Activated T-cell treated with anti-CD3 and anti-CD28 coated beads, Interleukin-2, amount 50 U/mL, for 24 hours (primary cell): Measurements from ENCODE around the gene TLR3.

ENCODE experiments used
- DNase-seq: peaks from one replicate; pipeline ENCODE4 v3.0.0-alpha.2; 2020
- H3K27ac Mint-ChIP-seq: 2 replicates; pipeline ENCODE4 v1.8.0; 2020; ENCODE audit warnings: mild to moderate bottlenecking, mixed read lengths
- H3K27me3 Mint-ChIP-seq: 2 replicates; pipeline ENCODE4 v1.8.0; 2020; ENCODE audit warnings: mixed read lengths
- H3K36me3 Mint-ChIP-seq: 2 replicates; pipeline ENCODE4 v1.8.0; 2020; ENCODE audit warnings: low read depth, mixed read lengths
- H3K4me1 Mint-ChIP-seq: 2 replicates; pipeline ENCODE4 v1.8.0; 2020; ENCODE audit warnings: low read depth, mixed read lengths
- H3K4me3 Mint-ChIP-seq: 2 replicates; pipeline ENCODE4 v1.8.0; 2020; ENCODE audit warnings: mild to moderate bottlenecking, moderate library complexity, mixed read lengths
- H3K9me3 Mint-ChIP-seq: 2 replicates; pipeline ENCODE4 v1.8.0; 2020; ENCODE audit warnings: mixed read lengths

TLR3 gene

GRCh38 chr4:186105647-186106321 lies 36.8 kb downstream of the TLR3 start:
- H3K4me3 Mint-ChIP-seq, result peak overlapping the region; percentile 63
- H3K36me3 Mint-ChIP-seq, result no peaks in the 10 kb centered on the region
- peaks cover 8% of the 10 kb centered on the region for H3K4me1 Mint-ChIP-seq
- no peak overlapping the region for H3K27ac Mint-ChIP-seq
- peaks cover 78% of the 10 kb centered on the region for H3K27me3 Mint-ChIP-seq
- H3K9me3 Mint-ChIP-seq, result no peaks in the 10 kb centered on the region
- no peak for DNase-seq

- Mint-ChIP-seq H3K9me3 (no peaks in the 10 kb centered on the region), H3K4me3 (no peak overlapping the region), H3K27me3 (peaks cover 61% of the 10 kb centered on the region), H3K36me3 (no peaks in the 10 kb centered on the region), H3K27ac (no peak overlapping the region), H3K4me1 (peaks cover 8% of the 10 kb centered on the region)
- DNase-seq, result no peak
Observed at GRCh38 chr4:186107947-186108346, 39.0 kb downstream of the TLR3 start.

- Mint-ChIP-seq H3K36me3 (no peaks in the 10 kb centered on the region), H3K9me3 (no peaks in the 10 kb centered on the region), H3K4me3 (no peak overlapping the region), H3K4me1 (peaks cover 8% of the 10 kb centered on the region), H3K27ac (no peak overlapping the region), H3K27me3 (peaks cover 56% of the 10 kb centered on the region)
- no peak for DNase-seq
Observed at GRCh38 chr4:186108391-186108790, 39.4 kb downstream of the TLR3 start.

GRCh38 chr4:186109245-186109644 lies 40.3 kb downstream of the TLR3 start:
- no peaks in the 10 kb centered on the region for H3K9me3 Mint-ChIP-seq
- no peak overlapping the region for H3K4me3 Mint-ChIP-seq
- H3K36me3 Mint-ChIP-seq, result no peaks in the 10 kb centered on the region
- no peak for DNase-seq
- H3K27ac Mint-ChIP-seq, result no peak overlapping the region
- peaks cover 48% of the 10 kb centered on the region for H3K27me3 Mint-ChIP-seq
- peaks cover 8% of the 10 kb centered on the region for H3K4me1 Mint-ChIP-seq

GRCh38 chr4:186116697-186117096 lies 47.7 kb downstream of the TLR3 start:
- Mint-ChIP-seq H3K9me3 (no peaks in the 10 kb centered on the region), H3K4me3 (no peak overlapping the region), H3K27me3 (peaks cover 25% of the 10 kb centered on the region), H3K4me1 (no peaks in the 10 kb centered on the region), H3K36me3 (no peaks in the 10 kb centered on the region), H3K27ac (no peak overlapping the region)
- no peak for DNase-seq

GRCh38 chr4:186118582-186118981 lies 49.6 kb downstream of the TLR3 start:
- Mint-ChIP-seq H3K27me3 (peaks cover 25% of the 10 kb centered on the region), H3K9me3 (no peaks in the 10 kb centered on the region), H3K4me1 (no peaks in the 10 kb centered on the region), H3K27ac (no peak overlapping the region), H3K36me3 (no peaks in the 10 kb centered on the region), H3K4me3 (no peak overlapping the region)
- DNase-seq, result no peak

- H3K4me3 Mint-ChIP-seq, result no peak overlapping the region
- H3K27ac Mint-ChIP-seq, result no peak overlapping the region
- H3K27me3 Mint-ChIP-seq, result peaks cover 25% of the 10 kb centered on the region
- no peaks in the 10 kb centered on the region for H3K36me3 Mint-ChIP-seq
- H3K9me3 Mint-ChIP-seq, result no peaks in the 10 kb centered on the region
- DNase-seq, result no peak
- H3K4me1 Mint-ChIP-seq, result no peaks in the 10 kb centered on the region
Observed at GRCh38 chr4:186121057-186121456, 52.1 kb downstream of the TLR3 start.

- Mint-ChIP-seq H3K27me3 (peaks cover 12% of the 10 kb centered on the region), H3K27ac (no peak overlapping the region), H3K36me3 (no peaks in the 10 kb centered on the region), H3K4me1 (peaks cover 3% of the 10 kb centered on the region), H3K9me3 (no peaks in the 10 kb centered on the region), H3K4me3 (no peak overlapping the region)
- DNase-seq, result no peak
Observed at GRCh38 chr4:186128842-186129241, 59.9 kb downstream of the TLR3 start.

- H3K36me3 Mint-ChIP-seq, result no peaks in the 10 kb centered on the region
- no peak overlapping the region for H3K4me3 Mint-ChIP-seq
- peaks cover 15% of the 10 kb centered on the region for H3K27me3 Mint-ChIP-seq
- peaks cover 9% of the 10 kb centered on the region for H3K4me1 Mint-ChIP-seq
- no peak for DNase-seq
- no peaks in the 10 kb centered on the region for H3K9me3 Mint-ChIP-seq
- no peak overlapping the region for H3K27ac Mint-ChIP-seq
Observed at GRCh38 chr4:186131935-186132334, 63.0 kb downstream of the TLR3 start.

GRCh38 chr4:186132577-186133242 lies 63.8 kb downstream of the TLR3 start:
- Mint-ChIP-seq H3K9me3 (no peaks in the 10 kb centered on the region), H3K27ac (no peak overlapping the region), H3K27me3 (peaks cover 15% of the 10 kb centered on the region), H3K36me3 (no peaks in the 10 kb centered on the region), H3K4me3 (no peak overlapping the region), H3K4me1 (peaks cover 9% of the 10 kb centered on the region)
- DNase-seq, result no peak

- Mint-ChIP-seq H3K36me3 (no peaks in the 10 kb centered on the region), H3K4me1 (peaks cover 9% of the 10 kb centered on the region), H3K4me3 (no peak overlapping the region), H3K9me3 (no peaks in the 10 kb centered on the region), H3K27ac (no peak overlapping the region), H3K27me3 (peaks cover 8% of the 10 kb centered on the region)
- DNase-seq, result no peak
Observed at GRCh38 chr4:186134257-186134656, 65.3 kb downstream of the TLR3 start.

- Mint-ChIP-seq H3K36me3 (no peaks in the 10 kb centered on the region), H3K27me3 (peaks cover 8% of the 10 kb centered on the region), H3K27ac (no peak overlapping the region), H3K4me3 (no peak overlapping the region), H3K4me1 (peaks cover 9% of the 10 kb centered on the region), H3K9me3 (no peaks in the 10 kb centered on the region)
- DNase-seq, result no peak
Observed at GRCh38 chr4:186134861-186135260, 65.9 kb downstream of the TLR3 start.

GRCh38 chr4:186137196-186137794 lies 68.3 kb downstream of the TLR3 start:
- Mint-ChIP-seq H3K4me3 (no peak overlapping the region), H3K36me3 (no peaks in the 10 kb centered on the region), H3K4me1 (peaks cover 9% of the 10 kb centered on the region), H3K27me3 (peaks cover 10% of the 10 kb centered on the region), H3K27ac (no peak overlapping the region), H3K9me3 (no peaks in the 10 kb centered on the region)
- DNase-seq, result no peak
